Breast epithelium (tissue), 4 donors: ENCODE measurements around the gene TMEM182. TPM values are rescaled to one million over a fixed set of nuclear protein-coding genes. Genes with fewer than 3 reads are reported as not detected.

Experiments
- DNase-seq, 2 donors: peaks; one replicate each; pipeline ENCODE4 v3.0.0-alpha.2; 2019; ENCODE audit warnings: low spot score in 2 of 2
- H3K27ac ChIP-seq, 2 donors: fragments of 200-600 bp; sonication (generic) in 1 of 2; one replicate each; pipeline ENCODE4 v1.5.1; 2016 to 2019; ENCODE audit warnings: mild to moderate bottlenecking in 1 of 2
- H3K27me3 ChIP-seq, 2 donors: fragments of 200-600 bp; sonication (generic) in 1 of 2; one replicate each; pipeline versions ENCODE4 v1.5.1 to v1.6.0; 2017 to 2019; ENCODE audit warnings: control low read depth in 1 of 2, mild to moderate bottlenecking in 1 of 2
- H3K36me3 ChIP-seq: fragments of 200-600 bp; one replicate; pipeline ENCODE4 v1.5.1; 2019
- H3K4me1 ChIP-seq, 2 donors: fragments of 200-600 bp; sonication (generic); one replicate each; pipeline ENCODE4 v1.5.1; 2016 to 2019; ENCODE audit warnings: control low read depth in 1 of 2
- H3K4me3 ChIP-seq, 3 donors: fragments of 200-600 bp; sonication (generic); 1 replicate in 2 of 3; 2 replicates in 1 of 3; pipeline ENCODE4 v1.5.1; 2016 to 2019; ENCODE audit warnings: mild to moderate bottlenecking in 3 of 3, moderate library complexity in 2 of 3
- H3K9me3 ChIP-seq, 2 donors: fragments of 200-600 bp; sonication (generic) in 1 of 2; one replicate each; pipeline ENCODE4 v1.5.1; 2016 to 2019; ENCODE audit warnings: control low read depth in 1 of 2
- CTCF ChIP-seq, 3 donors: fragments of 450-650 bp; IDR thresholded peaks; one replicate each; pipeline ENCODE4 v1.5.1; 2016 to 2017; ENCODE audit warnings: antibody characterized with exemption in 3 of 3, mild to moderate bottlenecking in 3 of 3, moderate library complexity in 3 of 3
- POLR2A ChIP-seq: fragments of 450-650 bp; IDR thresholded peaks from one replicate; pipeline ENCODE4 v1.6.1; 2016; ENCODE audit warnings: antibody characterized with exemption, mild to moderate bottlenecking, moderate library complexity
- POLR2AphosphoS5 ChIP-seq, 3 donors: sonication (generic); formaldehyde crosslinking; IDR thresholded peaks; one replicate each; pipeline ENCODE4 v1.6.1; 2017; ENCODE audit warnings: antibody characterized with exemption in 3 of 3
- intact Hi-C: fragments of 100-400 bp; cut with DNase I; formaldehyde crosslinking; loops from one replicate; pipeline ENCODE4 v1.15.1; 2023; ENCODE audit warnings: low total_unique reads
- total RNA-seq, 3 donors: library from RNA; depleted of rRNA; stranded (reverse); fragments of >200 nt; gene quantifications; one replicate each; pipeline ENCODE4 v1.1.0, GENCODE V29; 2016

The TMEM182 gene
- total RNA-seq, 3 donors from 2014 or later: 2.2 to 5.3 (median 3.3) TPM

DNA sequence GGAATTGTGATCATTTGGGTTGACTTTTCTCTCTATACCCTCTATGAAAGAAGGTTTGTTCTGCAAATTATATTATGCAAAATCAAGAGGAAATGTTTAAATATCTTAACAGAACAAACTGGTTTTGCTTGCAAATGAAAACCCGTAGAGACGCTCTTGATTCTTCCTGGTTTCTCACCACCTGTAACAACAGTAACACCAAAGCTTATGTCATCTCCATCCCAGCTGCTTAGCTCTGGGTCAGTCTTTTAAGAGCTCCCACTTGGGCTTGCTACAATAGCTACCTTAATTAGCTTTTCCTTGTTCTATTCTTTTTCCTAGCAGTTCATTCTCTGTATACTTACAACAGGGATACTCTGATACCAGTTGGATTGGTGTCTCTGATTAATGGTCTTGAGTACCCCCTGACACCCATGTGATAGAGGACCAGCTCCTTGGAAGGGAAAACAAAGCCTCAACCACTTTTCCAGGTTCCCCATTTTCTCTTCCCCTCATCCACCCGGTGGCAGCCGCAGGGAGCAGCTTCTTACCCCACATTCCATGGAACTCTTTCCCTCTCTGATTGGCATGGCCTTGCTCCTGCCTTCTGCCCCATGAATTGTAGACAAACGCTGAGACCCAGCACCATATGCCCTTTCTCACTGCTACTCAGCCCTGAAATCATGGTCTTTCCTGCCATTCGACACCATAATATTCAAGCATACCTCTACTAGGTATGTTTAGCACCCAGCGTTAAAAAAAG is 27.7 kb downstream of the TMEM182 start:
- Histone ChIP-seq H3K27ac (no peak overlapping the region), H3K36me3 (no peaks in the 10 kb centered on the region), H3K4me1 (no peaks in the 10 kb centered on the region), H3K4me3 (no peak overlapping the region), H3K9me3 (no peaks in the 10 kb centered on the region), H3K27me3 (no peaks in the 10 kb centered on the region)
- no peak for TF ChIP-seq POLR2A
- no peak for DNase-seq
- intact Hi-C loops: no loop called here

GRCh38 chr2:102790091-102790455 is 28.2 kb downstream of the TMEM182 start:
- no peak overlapping the region for H3K4me3 ChIP-seq
- no peaks in the 10 kb centered on the region for H3K9me3 ChIP-seq
- no peak overlapping the region for H3K27ac ChIP-seq
- no peak for TF ChIP-seq CTCF (IDR thresholded peaks at IDR 0.05)
- TF ChIP-seq POLR2A: no peak
- TF ChIP-seq POLR2AphosphoS5 (IDR thresholded peaks at IDR 0.05): no peak
- H3K27me3 ChIP-seq: no peaks in the 10 kb centered on the region
- H3K36me3 ChIP-seq: no peaks in the 10 kb centered on the region
- intact Hi-C loops: no loop called here
- DNase-seq: no peak
- H3K4me1 ChIP-seq: no peaks in the 10 kb centered on the region

DNA sequence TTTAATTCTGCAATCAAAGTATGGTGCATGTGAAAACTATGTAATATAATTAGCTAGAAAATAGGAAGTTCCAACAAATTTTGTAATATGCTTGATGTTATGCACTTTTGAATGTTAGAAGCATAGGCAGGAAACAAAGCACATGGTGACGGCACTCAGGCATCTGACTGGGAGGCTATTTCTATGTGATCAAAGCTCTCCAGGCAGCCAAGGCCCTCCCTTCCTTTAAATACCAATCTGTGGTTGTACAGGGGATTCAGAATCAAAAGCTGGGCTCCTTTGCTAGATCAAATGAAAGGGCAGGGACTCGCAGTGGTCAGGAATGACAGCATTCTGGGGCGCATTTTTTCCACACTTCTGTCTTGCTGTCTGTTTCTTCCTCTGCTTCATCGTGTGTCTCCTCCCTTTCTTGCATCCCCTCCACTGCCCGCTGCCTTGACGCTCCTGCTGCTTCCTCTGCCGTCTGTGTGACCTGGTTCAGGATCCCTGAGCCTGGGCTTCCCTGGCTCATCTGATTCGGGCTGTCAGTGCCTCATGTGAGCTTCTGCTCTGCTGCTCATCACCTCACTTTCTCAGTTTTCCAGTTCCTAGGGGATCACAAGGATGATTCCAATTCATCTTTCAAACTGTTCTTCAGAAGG is 30.9 kb downstream of the TMEM182 start:
- Histone ChIP-seq H3K27me3 (no peaks in the 10 kb centered on the region), H3K27ac (no peak overlapping the region), H3K4me1 (no peaks in the 10 kb centered on the region), H3K4me3 (no peak overlapping the region), H3K9me3 (no peaks in the 10 kb centered on the region), H3K36me3 (no peaks in the 10 kb centered on the region)
- intact Hi-C loops: no loop called here
- no peak for DNase-seq
- TF ChIP-seq POLR2A: no peak
- no peak for TF ChIP-seq CTCF (IDR thresholded peaks at IDR 0.05)
- TF ChIP-seq POLR2AphosphoS5 (IDR thresholded peaks at IDR 0.05): no peak

DNA sequence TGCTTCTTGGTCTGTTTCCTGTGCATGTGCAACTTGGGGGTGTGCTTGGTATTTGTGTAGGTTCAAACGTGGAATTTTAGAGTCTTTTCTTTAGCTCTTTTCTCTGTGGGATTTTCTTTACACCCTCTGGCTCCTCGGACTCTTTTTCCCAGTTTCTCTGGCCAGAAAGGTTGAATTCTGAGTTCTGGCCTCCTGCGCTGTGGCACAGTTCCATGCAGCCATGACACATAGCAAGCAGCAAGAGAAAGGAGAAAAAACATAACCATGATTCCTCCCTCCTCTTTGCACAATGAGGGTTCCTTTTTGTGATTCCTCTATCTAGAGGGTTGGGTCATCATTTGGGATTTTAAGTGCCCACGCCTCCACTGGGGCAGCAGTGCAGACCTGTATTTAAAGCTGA is 33.8 kb downstream of the TMEM182 start:
- Histone ChIP-seq H3K4me1 (no peaks in the 10 kb centered on the region), H3K9me3 (peaks cover 0 to 13% of the 10 kb centered on the region in 2 donors), H3K27me3 (no peaks in the 10 kb centered on the region), H3K27ac (no peak overlapping the region), H3K36me3 (no peaks in the 10 kb centered on the region), H3K4me3 (no peak overlapping the region)
- intact Hi-C loops: no loop called here
- no peak for DNase-seq
- TF ChIP-seq CTCF (IDR thresholded peaks at IDR 0.05) (no peak), POLR2AphosphoS5 (IDR thresholded peaks at IDR 0.05) (no peak)

DNA sequence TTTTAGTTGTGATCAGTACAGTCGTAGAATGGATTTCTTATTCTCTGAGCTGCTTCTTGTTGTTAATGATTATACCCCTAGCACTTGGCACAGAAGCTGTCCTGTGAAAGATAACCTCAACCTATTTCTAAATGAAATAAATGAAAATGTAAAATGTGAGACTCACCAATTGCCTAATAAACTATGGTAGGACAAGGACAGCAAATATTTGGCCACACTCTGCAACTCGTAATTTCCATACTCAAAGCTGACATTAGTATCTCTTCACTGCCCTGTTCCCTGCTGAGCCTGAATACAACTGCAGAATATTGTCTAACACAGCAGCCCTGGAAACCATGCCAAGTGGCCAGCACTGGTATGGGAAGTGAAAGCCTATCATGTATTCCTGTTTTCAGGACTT is 34.5 kb downstream of the TMEM182 start:
- H3K4me1 ChIP-seq: no peaks in the 10 kb centered on the region
- intact Hi-C loops: no loop called here
- no peak for TF ChIP-seq CTCF (IDR thresholded peaks at IDR 0.05)
- TF ChIP-seq POLR2A: no peak
- TF ChIP-seq POLR2AphosphoS5 (IDR thresholded peaks at IDR 0.05): no peak
- H3K9me3 ChIP-seq: peaks cover 5 to 18% of the 10 kb centered on the region in 2 donors
- H3K27me3 ChIP-seq: no peaks in the 10 kb centered on the region
- no peak overlapping the region for H3K27ac ChIP-seq
- no peak overlapping the region for H3K4me3 ChIP-seq
- H3K36me3 ChIP-seq: no peaks in the 10 kb centered on the region
- no peak for DNase-seq
